C4-2B (cell line): ENCODE measurements around the gene SAC3D1.

Experiments
- CTCF ChIP-seq: fragments of 450-650 bp; conservative IDR thresholded peaks from 2 replicates; pipeline ENCODE4 v1.5.1; 2017; ENCODE audit warnings: mild to moderate bottlenecking
- ZFX ChIP-seq: fragments of 450-650 bp; IDR thresholded peaks from 2 replicates; pipeline ENCODE4 v1.6.1; 2017

GRCh38 chr11:65040520-65040846 is 527 bp upstream of the SAC3D1 start:
- TF ChIP-seq CTCF (no peak), ZFX (no peak)
